ENCODE results near the gene LAMTOR1. TPM values are rescaled to one million over a fixed set of nuclear protein-coding genes. Genes with fewer than 3 reads are reported as not detected.

Gene LAMTOR1
- total and polyA plus RNA-seq, 4 experiments from 2014 or later = 66.8 to 105 (median 73.0) TPM

GRCh38 chr11:72067676-72068075 is 35.4 kb downstream of the LAMTOR1 start:
- peaks cover 16 to 23% (median 20%) of the 10 kb centered on the region in 4 donors for H3K4me1 Mint-ChIP-seq
- no peaks in the 10 kb centered on the region for H3K36me3 ChIP-seq (ENCODE audit: insufficient read depth, low read length)
- peaks cover 26% of the 10 kb centered on the region for H3K4me1 ChIP-seq (ENCODE audit: insufficient read depth, low read length)
- intact Hi-C loops (cut with micrococcal nuclease) = no loop called here
- DNase-seq = no peak
- peak overlapping the region in 2 of 7 donors; percentile 14 to 42 for H3K27ac Mint-ChIP-seq
- POLR2A ChIA-PET (ENCODE audit: partially characterized antibody) = no interaction called here
- no peaks in the 10 kb centered on the region for H3K27me3 Mint-ChIP-seq
- CTCF ChIA-PET (ENCODE audit: partially characterized antibody) = interaction anchor here (0.7 to 2.4 kb wide), 5 partner anchors 11 to 43 kb away, joined by 3 to 6 read pairs (median 5); no protein-coding TSS in a partner anchor
- H3K36me3 Mint-ChIP-seq = peaks cover 17% of the 10 kb centered on the region in 2 donors
- H3K4me3 Mint-ChIP-seq = no peak overlapping the region
- H3K9me3 Mint-ChIP-seq = no peaks in the 10 kb centered on the region
- H3K27me3 ChIP-seq (ENCODE audit: insufficient read depth, low read length) = no peaks in the 10 kb centered on the region
- no peak overlapping the region for H3K27ac ChIP-seq (ENCODE audit: low read depth, low read length)
- H3K4me3 ChIP-seq (ENCODE audit: low read length in 2 of 2) = no peak overlapping the region
- H3K9me3 ChIP-seq (ENCODE audit: control insufficient read depth in 1 of 2, low read length in 2 of 2) = no peaks in the 10 kb centered on the region

GRCh38 chr11:72067266-72067665 is 35.8 kb downstream of the LAMTOR1 start:
- H3K36me3 ChIP-seq (ENCODE audit: insufficient read depth, low read length) = no peaks in the 10 kb centered on the region

GRCh38 chr11:72066855-72067254 is 36.2 kb downstream of the LAMTOR1 start:
- Mint-ChIP-seq H3K4me3 (no peak overlapping the region), H3K36me3 (peaks cover 19 to 22% of the 10 kb centered on the region in 2 donors), H3K9me3 (no peaks in the 10 kb centered on the region), H3K4me1 (peaks cover 8 to 15% (median 13%) of the 10 kb centered on the region in 4 donors), H3K27me3 (no peaks in the 10 kb centered on the region), H3K27ac (no peak overlapping the region)
- no peaks in the 10 kb centered on the region for H3K9me3 ChIP-seq (ENCODE audit: control insufficient read depth in 1 of 2, low read length in 2 of 2)
- no peak overlapping the region for H3K27ac ChIP-seq (ENCODE audit: low read depth, low read length)
- H3K27me3 ChIP-seq (ENCODE audit: insufficient read depth, low read length) = no peaks in the 10 kb centered on the region
- intact Hi-C loops (cut with micrococcal nuclease) = no loop called here
- no peak for DNase-seq
- H3K36me3 ChIP-seq (ENCODE audit: insufficient read depth, low read length) = no peaks in the 10 kb centered on the region
- no peak overlapping the region for H3K4me3 ChIP-seq (ENCODE audit: low read length in 2 of 2)
- ChIA-PET POLR2A (ENCODE audit: partially characterized antibody) (no interaction called here), CTCF (ENCODE audit: partially characterized antibody) (interaction anchor here (1.4 to 2.4 kb wide), 3 partner anchors 24 to 42 kb away, joined by 4 to 6 read pairs (median 5); no protein-coding TSS in a partner anchor)
- peaks cover 19% of the 10 kb centered on the region for H3K4me1 ChIP-seq (ENCODE audit: insufficient read depth, low read length)

More at GRCh38 chr11:72067266-72067665, 35.8 kb downstream of the LAMTOR1 start:
- no peaks in the 10 kb centered on the region for H3K9me3 Mint-ChIP-seq
- Histone ChIP-seq H3K27me3 (ENCODE audit: insufficient read depth, low read length) (no peaks in the 10 kb centered on the region), H3K4me3 (ENCODE audit: low read length in 2 of 2) (no peak overlapping the region), H3K9me3 (ENCODE audit: control insufficient read depth in 1 of 2, low read length in 2 of 2) (no peaks in the 10 kb centered on the region), H3K27ac (ENCODE audit: low read depth, low read length) (no peak overlapping the region), H3K4me1 (ENCODE audit: insufficient read depth, low read length) (peaks cover 24% of the 10 kb centered on the region)
- intact Hi-C loops (cut with micrococcal nuclease) = no loop called here
- no peak overlapping the region for H3K27ac Mint-ChIP-seq
- H3K27me3 Mint-ChIP-seq = no peaks in the 10 kb centered on the region
- H3K36me3 Mint-ChIP-seq = peaks cover 17 to 18% of the 10 kb centered on the region in 2 donors
- ChIA-PET CTCF (ENCODE audit: partially characterized antibody) (interaction anchor here (0.7 to 2.4 kb wide), 5 partner anchors 10 to 42 kb away, joined by 3 to 6 read pairs (median 5); no protein-coding TSS in a partner anchor), POLR2A (ENCODE audit: partially characterized antibody) (no interaction called here)
- DNase-seq = no peak
- H3K4me3 Mint-ChIP-seq = no peak overlapping the region
- peaks cover 13 to 19% (median 17%) of the 10 kb centered on the region in 4 donors for H3K4me1 Mint-ChIP-seq

- no peaks in the 10 kb centered on the region for H3K9me3 ChIP-seq (ENCODE audit: control insufficient read depth in 1 of 2, low read length in 2 of 2)
- H3K27me3 ChIP-seq (ENCODE audit: insufficient read depth, low read length) = no peaks in the 10 kb centered on the region
- H3K27ac ChIP-seq (ENCODE audit: low read depth, low read length) = no peak overlapping the region
- peak overlapping the region in 1 of 7 donors; percentile 11 for H3K27ac Mint-ChIP-seq
- intact Hi-C loops (cut with micrococcal nuclease) = no loop called here
- POLR2A ChIA-PET (ENCODE audit: partially characterized antibody) = interaction anchor here (0.7 to 1.1 kb wide), 2 partner anchors 10 to 243 kb away, joined by 3 read pairs; no protein-coding TSS in a partner anchor
- H3K36me3 Mint-ChIP-seq = peaks cover 9 to 15% of the 10 kb centered on the region in 2 donors
- H3K9me3 Mint-ChIP-seq = no peaks in the 10 kb centered on the region
- H3K4me1 Mint-ChIP-seq = peaks cover 0 to 1% (median 0%) of the 10 kb centered on the region in 4 donors
- H3K4me3 ChIP-seq (ENCODE audit: low read length in 2 of 2) = no peak overlapping the region
- no peak overlapping the region for H3K4me3 Mint-ChIP-seq
- no peaks in the 10 kb centered on the region for H3K36me3 ChIP-seq (ENCODE audit: insufficient read depth, low read length)
- H3K27me3 Mint-ChIP-seq = no peaks in the 10 kb centered on the region
- no peaks in the 10 kb centered on the region for H3K4me1 ChIP-seq (ENCODE audit: insufficient read depth, low read length)
- no peak for DNase-seq
- CTCF ChIA-PET (ENCODE audit: partially characterized antibody) = interaction anchor here (0.6 to 1.5 kb wide), 4 partner anchors 14 to 85 kb away, joined by 3 to 7 read pairs (median 3); no protein-coding TSS in a partner anchor
Measured at GRCh38 chr11:72061739-72062396, 41.2 kb downstream of the LAMTOR1 start.

- no peaks in the 10 kb centered on the region for H3K4me1 ChIP-seq (ENCODE audit: insufficient read depth, low read length)
- no peak for DNase-seq
- H3K9me3 ChIP-seq (ENCODE audit: control insufficient read depth in 1 of 2, low read length in 2 of 2) = no peaks in the 10 kb centered on the region
- no peak overlapping the region for H3K27ac ChIP-seq (ENCODE audit: low read depth, low read length)
- POLR2A ChIA-PET (ENCODE audit: partially characterized antibody) = interaction anchor here (1.4 to 1.5 kb wide), 2 partner anchors 17 to 18 kb away, joined by 3 read pairs; no protein-coding TSS in a partner anchor
- CTCF ChIA-PET (ENCODE audit: partially characterized antibody) = interaction anchor here (1.7 kb wide), 1 partner anchor 33 kb away, joined by 4 read pairs; no protein-coding TSS in a partner anchor
- H3K4me3 ChIP-seq (ENCODE audit: low read length in 2 of 2) = no peak overlapping the region
- H3K9me3 Mint-ChIP-seq = no peaks in the 10 kb centered on the region
- no peaks in the 10 kb centered on the region for H3K27me3 Mint-ChIP-seq
- no peak overlapping the region for H3K4me3 Mint-ChIP-seq
- no peaks in the 10 kb centered on the region for H3K36me3 ChIP-seq (ENCODE audit: insufficient read depth, low read length)
- H3K4me1 Mint-ChIP-seq = peaks cover 0 to 1% (median 0%) of the 10 kb centered on the region in 4 donors
- no peaks in the 10 kb centered on the region for H3K27me3 ChIP-seq (ENCODE audit: insufficient read depth, low read length)
- H3K36me3 Mint-ChIP-seq = peaks cover 4 to 8% of the 10 kb centered on the region in 2 donors
- intact Hi-C loops (cut with micrococcal nuclease) = no loop called here
- H3K27ac Mint-ChIP-seq = no peak overlapping the region
Measured at GRCh38 chr11:72058416-72059034, 44.6 kb downstream of the LAMTOR1 start.

- intact Hi-C loops (cut with micrococcal nuclease) = no loop called here
- Mint-ChIP-seq H3K27me3 (no peaks in the 10 kb centered on the region), H3K9me3 (peaks cover 0 to 1% (median 0%) of the 10 kb centered on the region in 8 donors), H3K4me1 (peaks cover 3 to 12% (median 7%) of the 10 kb centered on the region in 4 donors), H3K36me3 (peaks cover 5 to 7% of the 10 kb centered on the region in 2 donors), H3K27ac (peak overlapping the region in 2 of 7 donors; percentile 37 to 52), H3K4me3 (no peak overlapping the region)
- Histone ChIP-seq H3K27ac (ENCODE audit: low read depth, low read length) (no peak overlapping the region), H3K9me3 (ENCODE audit: control insufficient read depth in 1 of 2, low read length in 2 of 2) (no peaks in the 10 kb centered on the region), H3K27me3 (ENCODE audit: insufficient read depth, low read length) (no peaks in the 10 kb centered on the region), H3K4me1 (ENCODE audit: insufficient read depth, low read length) (peaks cover under 1% of the 10 kb centered on the region), H3K36me3 (ENCODE audit: insufficient read depth, low read length) (no peaks in the 10 kb centered on the region), H3K4me3 (ENCODE audit: low read length in 2 of 2) (no peak overlapping the region)
- no peak for DNase-seq
- POLR2A ChIA-PET (ENCODE audit: partially characterized antibody) = interaction anchor here (5.1 kb wide), 1 partner anchor 9 kb away, joined by 22 read pairs; no protein-coding TSS in a partner anchor
- CTCF ChIA-PET (ENCODE audit: partially characterized antibody) = interaction anchor here (1.1 to 1.3 kb wide), 3 partner anchors 9 to 95 kb away, joined by 3 to 4 read pairs (median 4); no protein-coding TSS in a partner anchor
Measured at GRCh38 chr11:72048766-72049460, 54.2 kb downstream of the LAMTOR1 start.

Measured in CD4-positive, alpha-beta memory T cell (primary cell).